SKM-1 treated with dmso at 0.1 percent for 144 hours (cell line): Measurements from ENCODE around the gene NLRC3.

Source experiments
- DNase-seq: peaks from one replicate; lab custom pipeline; 2025; ENCODE audit not compliant: unreplicated experiment; lab: John Stamatoyannopoulos, UW

NLRC3 gene

DNA sequence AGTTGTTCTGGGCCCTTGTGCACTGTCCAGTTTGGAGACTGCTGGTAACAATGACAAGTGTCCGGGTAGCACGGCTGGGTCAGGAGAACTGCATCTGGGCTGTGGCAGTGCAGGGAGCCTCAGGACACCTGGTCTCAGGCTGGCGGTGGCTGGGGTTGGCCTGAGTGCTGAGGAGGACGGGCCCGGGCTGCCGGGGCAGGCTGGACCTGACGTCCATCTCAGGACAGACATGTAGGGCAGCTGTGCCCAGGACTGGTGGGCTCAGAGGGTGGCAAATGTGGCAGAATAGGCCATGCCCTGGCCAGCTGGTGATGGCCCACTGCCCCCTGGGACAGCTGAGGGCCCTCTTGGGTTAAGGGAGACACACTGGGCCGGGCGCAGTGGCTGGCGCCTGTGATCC lies 4.2 kb upstream of the NLRC3 start:
- DNase-seq: no peak

DNA sequence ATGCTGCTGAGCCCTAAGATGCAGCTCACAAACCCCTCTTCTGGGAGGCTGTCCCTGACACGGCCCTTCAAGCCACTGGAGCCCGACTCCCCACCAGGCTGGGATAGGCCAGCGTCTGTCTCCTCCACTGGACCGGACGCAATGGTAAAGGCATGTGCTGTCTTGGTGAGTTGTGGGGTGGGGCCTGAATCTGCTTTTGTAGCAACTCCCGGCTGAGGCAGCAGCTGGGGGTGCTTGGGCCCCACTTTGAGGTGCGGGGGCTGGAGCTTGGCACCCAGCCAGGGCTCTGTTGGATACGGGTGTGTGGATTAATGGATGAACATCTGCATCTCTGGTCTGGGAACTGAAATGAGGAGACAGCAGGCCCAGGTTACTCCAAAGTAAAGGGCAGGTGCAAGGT lies 3.5 kb upstream of the NLRC3 start:
- DNase-seq: no peak

DNA sequence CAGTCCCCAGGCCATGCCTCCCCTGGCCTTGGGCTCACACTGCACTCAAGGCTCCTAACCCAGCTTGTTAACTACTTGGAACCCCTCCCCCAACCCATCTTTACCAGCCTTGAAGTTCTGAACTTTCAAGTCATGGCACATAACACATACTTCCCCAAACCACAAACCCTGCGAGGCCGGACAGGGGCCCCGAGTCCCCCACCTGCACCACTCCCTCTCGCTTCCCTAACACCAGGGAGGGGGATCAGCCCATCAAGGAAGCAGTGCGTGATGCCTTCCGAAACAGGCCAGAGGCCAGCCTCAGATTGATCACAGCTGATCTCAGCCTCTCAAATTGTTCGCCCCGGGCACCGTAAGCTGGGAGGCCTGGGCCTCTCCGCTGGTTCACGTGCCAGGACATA lies 3.0 kb upstream of the NLRC3 start:
- peak; percentile 32 for DNase-seq

DNA sequence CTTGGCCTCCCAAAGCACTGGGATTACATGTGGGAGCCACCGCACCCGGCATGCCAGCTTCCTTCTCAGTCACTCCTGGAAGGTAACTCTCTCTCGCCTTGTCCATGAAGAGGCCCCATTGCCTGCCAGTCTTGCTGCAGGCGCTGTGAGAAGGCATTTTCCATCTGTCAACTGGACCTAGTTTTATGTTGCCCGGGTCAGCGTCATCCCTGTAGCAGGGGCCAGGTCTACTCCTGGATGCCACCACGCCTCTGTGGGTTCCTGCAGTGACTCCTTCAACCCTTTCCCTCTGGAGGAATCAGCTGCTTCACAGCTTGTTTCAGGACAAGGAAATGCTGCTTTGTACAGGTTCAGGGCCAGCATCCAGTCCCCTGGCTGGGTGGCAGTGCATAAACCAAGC lies 2.6 kb upstream of the NLRC3 start:
- DNase-seq: no peak

DNA sequence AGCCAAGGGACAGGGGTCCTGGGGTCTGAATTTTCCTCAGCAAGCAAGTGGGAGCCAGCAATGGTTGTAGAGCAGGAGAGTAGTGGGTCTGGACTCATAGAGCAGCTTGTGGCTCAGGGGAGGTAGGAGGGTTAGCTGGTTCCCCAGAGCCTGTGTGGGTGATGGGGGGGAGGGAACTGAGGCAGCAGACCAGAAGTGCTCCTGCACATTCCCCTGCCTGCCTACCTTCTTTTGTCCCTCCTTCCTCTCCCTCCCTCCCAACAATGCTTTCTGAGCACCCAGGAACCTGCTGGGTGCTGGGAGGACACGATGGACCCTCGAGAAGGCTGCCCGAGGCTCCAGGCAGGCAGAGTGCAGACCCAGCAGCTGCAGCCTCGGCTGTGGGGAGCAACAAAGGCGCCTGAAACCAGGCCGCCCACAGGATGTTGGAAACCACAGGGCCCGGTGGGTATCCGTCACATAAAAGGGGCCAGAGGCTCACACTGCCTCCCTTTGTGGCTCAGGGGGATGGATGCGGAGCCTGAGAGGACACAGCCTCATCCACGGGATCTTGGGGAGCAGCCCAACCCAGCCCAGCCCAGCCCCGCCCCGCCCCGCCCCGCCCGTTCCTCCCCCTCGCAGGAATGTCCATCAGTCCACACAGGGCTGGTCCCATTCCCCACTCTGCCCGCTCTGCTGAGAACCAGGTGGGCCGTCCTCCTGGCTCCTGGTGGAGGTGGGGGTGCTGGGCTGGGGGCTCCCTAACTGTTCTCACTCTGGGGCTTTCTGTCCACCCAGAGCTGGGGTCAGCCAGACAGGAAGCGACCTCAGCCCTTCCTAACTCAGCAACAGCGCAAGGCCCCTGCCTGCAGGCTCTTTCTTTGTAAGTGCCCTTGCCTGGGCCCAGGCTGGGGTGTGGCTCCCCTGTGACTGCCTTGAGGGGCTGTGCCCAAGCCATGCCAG lies 1.7 kb upstream of the NLRC3 start:
- peak; percentile 27 for DNase-seq

DNA sequence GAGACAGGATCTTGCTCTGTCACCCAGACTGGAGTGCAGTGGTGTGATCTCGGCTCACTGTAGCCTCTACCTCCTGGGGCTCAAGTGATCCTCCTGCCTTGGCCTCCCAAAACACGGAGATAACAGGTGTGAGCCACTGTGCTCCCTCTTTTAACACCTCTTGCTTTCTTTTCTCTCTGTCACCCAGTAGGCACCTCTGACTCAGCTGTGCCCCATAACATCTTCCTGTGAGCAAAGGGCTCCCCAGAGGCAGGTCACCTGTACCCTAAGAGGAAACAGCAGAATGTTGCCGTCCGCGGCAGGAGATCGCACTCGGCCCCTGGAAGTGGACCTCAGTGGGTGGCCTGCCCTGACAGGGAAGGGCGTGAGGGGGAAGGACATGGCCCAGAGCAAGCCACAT lies 918 bp upstream of the NLRC3 start:
- no peak for DNase-seq

DNA sequence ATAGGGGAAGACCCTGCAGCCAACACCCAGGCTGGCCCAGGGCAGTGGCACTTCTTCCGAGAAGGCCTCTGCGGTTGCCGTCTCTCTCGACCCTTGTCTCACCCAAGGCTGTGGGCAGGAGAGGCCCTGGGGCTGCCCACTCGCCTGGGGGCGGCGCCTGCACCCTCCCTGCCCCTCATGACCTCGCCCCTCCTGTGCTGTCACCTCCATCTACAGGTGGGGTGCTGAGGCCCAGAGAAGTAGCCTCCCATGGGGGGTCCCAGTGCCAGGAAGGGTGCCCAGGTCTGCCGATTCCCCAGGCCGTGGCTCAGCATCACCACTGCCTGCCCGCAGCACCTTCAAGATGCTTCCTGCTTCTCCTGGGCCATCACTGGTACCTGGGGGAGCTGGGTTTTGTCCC lies 992 bp downstream of the NLRC3 start:
- no peak for DNase-seq

DNA sequence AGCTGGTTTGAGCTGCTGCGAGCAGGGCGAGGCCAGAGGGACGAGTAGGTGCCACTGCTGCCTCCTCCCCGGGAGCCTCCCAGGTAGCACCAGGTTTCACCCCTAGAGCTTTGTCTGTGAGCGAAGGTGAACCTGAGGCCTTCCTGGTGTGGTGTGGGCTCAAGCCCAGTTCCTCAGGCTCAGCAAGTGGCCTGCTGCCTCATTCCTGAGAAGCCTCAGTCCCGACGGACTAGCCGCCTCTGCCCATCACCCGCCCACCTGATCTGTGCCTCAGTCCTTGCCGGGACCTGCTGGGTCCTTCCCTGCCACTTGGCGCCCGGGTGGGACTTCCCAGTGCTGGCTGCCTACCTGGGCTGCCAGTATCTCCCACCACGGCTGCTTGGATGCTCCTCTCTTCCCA lies 1.7 kb downstream of the NLRC3 start:
- DNase-seq: no peak

DNA sequence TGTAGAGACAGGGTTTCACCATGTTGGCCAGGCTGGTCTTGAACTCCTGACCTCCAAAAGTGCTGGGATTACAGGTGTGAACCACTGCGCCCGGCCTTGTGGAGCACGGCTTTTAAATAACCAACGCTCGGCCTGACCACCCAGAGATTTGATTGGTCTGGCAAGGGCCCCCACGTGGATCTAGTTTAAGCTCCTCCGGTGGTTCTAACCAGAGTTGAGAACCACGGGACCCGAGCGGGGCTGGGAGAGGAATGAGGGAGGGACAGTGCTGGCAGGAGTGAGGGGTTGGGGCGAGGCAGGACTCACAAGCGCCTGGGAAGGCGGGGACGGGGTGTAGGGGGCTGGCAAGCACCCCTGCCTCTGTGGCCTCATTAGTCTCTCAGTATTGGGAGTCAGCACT lies 3.0 kb downstream of the NLRC3 start:
- no peak for DNase-seq

DNA sequence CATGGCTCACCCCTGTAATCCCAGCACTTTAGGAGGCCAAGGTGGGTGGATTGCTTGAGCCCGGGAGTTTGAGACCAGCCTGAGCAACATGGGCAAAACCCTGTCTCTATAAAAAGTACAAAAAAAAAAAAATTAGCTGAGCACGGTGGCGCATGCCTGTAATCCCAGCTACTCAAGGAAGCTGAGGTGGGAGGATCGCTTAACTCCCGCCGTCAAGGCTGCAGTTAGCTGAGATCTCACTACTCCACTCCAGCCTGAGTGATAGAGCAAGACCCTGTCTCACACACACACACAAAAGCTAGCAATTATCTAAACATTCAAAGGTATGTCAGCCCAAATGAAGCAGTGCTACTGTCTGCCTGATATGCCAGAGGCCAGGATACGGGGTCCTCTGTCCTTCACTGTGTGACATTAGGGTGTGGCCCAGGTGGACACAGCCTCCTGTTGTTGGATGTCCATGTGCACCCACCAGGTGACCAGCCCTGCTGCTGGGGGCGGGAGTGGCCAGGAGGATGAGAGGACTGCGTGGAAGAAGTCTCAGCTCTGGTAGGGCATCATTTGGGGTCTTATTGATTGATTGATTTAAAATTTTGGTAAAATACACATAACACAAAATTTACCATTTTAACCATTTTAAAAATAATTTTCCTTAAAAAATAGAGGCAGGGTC lies 3.9 kb downstream of the NLRC3 start:
- DNase-seq: no peak

DNA sequence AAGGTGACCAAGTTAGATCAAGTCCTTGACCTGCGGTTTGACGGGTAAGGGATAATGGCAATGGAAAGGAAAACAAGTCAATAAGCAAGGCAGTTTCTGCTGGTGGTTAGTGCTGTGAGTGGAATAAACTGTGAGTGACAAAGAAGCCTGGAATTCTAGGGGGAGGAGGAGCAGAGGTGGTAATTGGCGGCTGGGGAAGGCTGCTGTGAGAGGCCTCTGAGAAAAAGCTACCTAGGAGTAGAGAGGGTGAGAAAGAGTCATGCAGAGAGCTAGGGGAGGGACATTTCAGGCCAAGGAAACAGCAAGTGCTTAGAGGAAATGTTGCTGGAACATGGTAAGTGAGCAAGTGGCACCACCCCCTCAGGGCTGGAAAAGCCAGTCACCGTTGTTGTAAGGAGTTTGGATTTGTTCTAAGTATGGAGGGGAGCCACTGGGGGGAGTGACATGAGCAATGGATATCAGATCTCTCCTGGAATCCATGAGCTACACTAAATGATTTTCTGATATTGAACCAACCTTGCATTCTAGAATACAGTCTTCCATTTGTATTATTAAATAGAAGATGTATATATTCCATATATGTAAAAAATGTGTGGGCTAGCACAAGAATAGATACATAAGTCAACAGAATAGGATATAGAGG lies 6.7 kb downstream of the NLRC3 start:
- no peak for DNase-seq

DNA sequence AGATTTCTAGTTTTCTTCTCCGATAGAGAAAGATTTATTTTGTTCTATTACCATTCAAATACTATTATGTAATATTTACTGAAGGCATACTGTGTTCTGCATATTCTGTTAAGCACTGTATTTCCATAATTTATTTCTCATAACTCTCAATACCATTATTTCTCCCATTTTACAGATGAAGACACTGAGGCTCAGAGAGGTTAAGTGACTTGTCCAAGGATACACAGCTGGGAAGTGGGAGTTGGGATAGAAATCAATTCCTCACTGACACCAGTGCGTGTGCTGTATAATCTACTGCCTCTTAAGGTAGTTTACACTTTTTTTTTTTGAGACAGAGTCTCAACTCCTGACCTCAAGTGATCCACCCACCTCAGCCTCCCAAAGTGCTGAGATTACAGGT lies 7.4 kb downstream of the NLRC3 start:
- DNase-seq: no peak

DNA sequence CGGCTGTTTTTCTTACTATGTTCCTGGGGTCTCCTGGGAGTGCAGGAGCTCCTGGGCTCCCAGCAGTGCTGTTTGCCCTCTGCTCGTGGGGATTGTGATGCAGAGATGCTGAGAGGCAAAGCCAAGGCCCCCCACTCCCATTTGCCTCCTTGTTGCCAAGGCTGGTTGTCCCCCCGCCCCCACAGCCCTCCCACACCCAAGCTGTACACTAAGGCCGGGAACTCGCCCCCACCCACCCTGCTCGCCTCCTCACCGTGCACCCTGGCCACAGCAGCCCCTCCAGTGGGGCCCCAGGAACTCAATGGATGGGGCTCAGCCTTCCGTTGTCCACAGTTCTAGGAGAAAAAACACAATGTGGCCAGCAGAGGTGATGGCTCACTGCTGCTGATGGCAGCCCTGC lies 10.2 kb downstream of the NLRC3 start:
- DNase-seq: no peak

DNA sequence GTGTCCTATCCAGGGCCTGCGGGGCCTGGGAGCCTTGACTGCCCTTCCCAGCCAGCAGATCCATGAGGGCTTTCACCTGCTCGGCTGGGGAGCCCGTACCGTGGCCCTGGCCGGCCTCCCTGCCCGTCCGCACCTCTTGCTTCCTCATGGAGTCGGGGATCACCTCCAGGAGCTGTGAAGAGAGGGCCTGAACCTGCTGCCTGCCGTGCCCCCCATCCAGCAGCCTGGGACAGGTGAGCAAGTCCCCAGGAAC lies 12.4 kb downstream of the NLRC3 start:
- DNase-seq: no peak

DNA sequence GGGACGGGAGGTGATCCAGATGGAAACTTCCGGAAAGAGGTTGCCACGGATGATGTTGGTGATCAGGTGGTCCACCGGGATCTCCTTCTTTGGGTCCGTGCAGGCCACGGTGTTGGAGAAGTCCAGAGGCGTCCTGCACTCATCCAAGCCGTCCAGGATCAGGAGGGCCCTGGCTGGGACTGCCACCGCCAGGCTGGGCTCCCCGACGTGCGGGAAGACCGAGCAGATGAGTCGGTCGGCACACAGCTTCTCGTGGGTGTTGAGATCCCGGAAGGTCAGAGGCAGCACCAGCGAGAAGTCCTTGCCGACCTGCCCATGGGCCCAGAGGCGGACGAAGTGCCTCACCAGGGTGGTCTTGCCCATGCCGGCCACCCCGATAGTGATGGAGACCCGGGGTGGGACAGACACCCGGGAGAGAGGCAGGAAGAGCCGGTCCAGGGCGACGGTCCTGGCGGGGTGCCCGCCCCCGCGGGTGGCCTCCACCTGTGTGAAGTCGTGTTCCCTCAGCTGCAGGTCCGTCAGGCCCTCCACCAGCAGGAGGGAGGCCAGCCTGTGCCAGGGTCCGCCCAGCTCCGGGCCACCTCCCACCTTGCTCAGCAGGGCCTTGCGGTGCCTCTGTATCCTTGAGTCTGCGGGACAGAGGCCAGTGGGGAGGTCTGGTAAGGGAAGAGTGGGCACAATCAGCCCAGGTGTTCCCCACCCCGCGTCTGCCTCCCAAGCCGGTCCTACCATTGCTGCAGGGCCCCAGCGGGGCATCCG lies 12.9 kb downstream of the NLRC3 start:
- DNase-seq: no peak

DNA sequence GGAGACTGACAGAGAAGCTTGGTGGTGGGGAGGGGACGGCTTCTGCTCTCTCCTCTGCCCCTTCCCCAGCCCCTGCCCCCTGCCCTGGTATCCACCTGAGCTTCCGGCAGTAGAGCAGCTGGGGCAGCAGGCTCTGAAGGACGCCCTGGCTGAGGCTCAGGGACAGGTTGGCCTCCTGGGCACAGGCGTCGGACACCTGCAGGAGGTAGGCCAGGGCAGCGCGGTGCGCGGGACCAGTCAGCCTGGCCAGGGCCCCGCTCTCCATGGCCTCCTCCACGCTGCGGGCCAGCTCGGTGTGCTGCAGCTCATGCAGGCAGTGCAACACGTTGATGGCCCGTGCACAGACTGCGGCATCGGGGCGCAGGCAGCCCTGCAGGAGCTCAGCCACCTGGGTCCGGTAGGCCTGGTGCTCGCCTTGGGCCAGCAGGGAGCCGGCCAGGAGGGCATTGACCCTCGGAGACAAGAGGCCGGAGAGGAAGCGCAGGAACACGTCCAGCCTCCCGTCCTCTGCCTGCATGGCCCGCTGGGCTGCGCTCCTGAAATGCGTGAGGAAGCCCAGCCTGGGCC lies 14.2 kb downstream of the NLRC3 start:
- DNase-seq: no peak

DNA sequence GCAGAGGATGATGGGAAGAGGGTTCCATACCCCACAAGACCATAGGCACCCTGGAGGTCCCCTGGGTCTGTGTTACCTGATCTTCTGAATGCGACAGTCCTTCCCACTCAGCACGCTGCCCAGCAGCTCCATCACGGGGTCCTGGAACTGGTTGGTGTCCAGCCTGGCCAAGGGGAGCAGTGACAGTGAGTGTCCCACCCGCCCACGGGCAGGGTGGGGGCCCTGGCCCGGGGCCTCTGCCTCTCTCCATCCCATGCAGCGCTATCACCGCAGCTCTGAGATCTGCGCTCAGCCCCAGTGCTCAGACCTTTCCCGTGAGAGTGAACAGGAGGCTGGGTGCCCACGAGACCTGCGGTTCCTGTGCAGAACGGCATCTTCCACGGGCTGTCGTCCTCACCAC lies 15.6 kb downstream of the NLRC3 start:
- DNase-seq: no peak

DNA sequence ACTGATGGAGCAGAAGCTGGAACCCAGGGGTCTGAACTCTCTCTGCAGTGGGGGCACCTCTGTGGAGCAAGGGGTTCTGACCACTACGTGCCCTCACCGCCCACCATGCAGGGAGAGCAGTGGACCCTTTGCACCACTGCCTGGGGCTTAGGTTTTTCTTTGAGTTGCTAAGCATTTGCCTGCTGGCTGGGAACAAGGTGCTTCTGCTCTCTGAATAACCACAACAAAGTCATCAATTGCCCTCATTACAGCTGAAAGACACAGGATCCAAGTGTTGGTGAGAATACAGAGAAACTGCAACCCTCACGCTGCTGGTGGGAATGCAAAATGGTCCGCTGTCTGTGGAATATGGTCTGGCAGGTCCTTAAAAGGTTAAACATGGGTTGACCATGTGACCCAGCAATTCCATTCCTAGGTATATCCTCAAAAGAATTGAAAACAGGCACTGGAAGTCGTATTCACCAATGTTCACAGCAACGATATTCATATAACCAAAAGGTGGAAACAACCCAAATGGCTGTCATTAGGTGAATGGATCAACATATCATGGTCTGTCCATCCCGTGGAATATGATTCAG lies 22.8 kb downstream of the NLRC3 start:
- no peak for DNase-seq

DNA sequence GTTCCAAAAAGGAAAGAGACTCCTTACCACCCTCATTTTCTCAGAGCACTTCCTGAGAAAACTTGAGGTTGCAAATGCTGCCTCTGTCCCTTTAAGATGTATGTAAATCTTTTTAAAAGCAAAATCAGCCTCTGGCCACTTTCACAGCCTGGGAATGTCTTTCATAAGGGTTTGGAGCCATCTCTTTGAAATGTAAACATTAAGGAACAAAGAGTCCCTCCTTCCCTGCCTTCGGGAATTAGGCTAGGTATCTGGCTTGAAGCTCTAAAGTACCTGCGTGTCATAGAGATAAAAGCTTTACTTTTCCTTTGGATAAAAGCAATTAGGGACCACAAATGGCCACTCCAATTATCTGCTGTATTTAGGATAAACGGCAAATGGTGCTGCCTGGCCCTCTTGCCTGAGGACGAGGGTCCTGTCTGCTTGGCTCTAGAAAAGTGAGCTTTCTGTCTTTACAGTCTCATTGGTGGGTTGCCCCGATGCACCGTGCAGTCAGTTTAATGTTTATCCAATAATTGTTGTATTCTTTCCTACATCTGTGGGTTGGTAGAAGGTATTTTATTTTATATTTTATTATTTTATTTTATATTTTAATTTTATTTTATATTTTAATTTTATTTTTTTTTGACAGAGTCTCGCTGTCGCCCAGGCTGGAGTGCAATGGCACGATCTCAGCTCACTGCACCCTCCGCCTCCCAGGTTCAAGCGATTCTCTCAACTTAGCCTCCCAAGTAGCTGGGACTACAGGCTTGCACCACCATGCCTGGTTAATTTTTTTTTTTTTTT lies 23.9 kb downstream of the NLRC3 start:
- no peak for DNase-seq
